Smooth muscle cell (in vitro differentiated cells): ENCODE results near the gene MSI2. TPM values are rescaled to one million over a fixed set of nuclear protein-coding genes. Genes with fewer than 3 reads are reported as not detected.

ENCODE experiments used
- DNase-seq: peaks from one replicate; lab custom pipeline; 2025; ENCODE audit not compliant: unreplicated experiment; lab: John Stamatoyannopoulos, UW
- H2AFZ ChIP-seq: fragments of 200-600 bp; sonication (generic); 2 replicates; pipeline ENCODE4 v1.6.0; 2016; ENCODE audit warnings: antibody characterized with exemption, low read depth, mild to moderate bottlenecking
- H3F3A ChIP-seq: fragments of 200-600 bp; sonication (generic); 2 replicates; pipeline ENCODE4 v1.6.0; 2017; ENCODE audit warnings: antibody characterized with exemption, low read depth
- H3K27ac ChIP-seq: fragments of 200-600 bp; sonication (generic); 2 replicates; pipeline ENCODE4 v1.5.1; 2016; ENCODE audit warnings: low read depth, mild to moderate bottlenecking
- H3K27me3 ChIP-seq: fragments of 200-600 bp; sonication (generic); 2 replicates; pipeline ENCODE4 v1.6.1; 2016; ENCODE audit warnings: low read depth, mild to moderate bottlenecking
- H3K36me3 ChIP-seq: fragments of 200-600 bp; sonication (generic); 2 replicates; pipeline ENCODE4 v1.5.1; 2016; ENCODE audit warnings: low read depth
- H3K4me1 ChIP-seq: fragments of 200-600 bp; sonication (generic); 2 replicates; pipeline ENCODE4 v1.5.1; 2016; ENCODE audit warnings: low read depth
- H3K4me2 ChIP-seq: fragments of 200-600 bp; sonication (generic); 2 replicates; pipeline ENCODE4 v1.6.0; 2016; ENCODE audit warnings: mild to moderate bottlenecking
- H3K4me3 ChIP-seq: fragments of 200-600 bp; sonication (generic); 2 replicates; pipeline ENCODE4 v1.5.1; 2016; ENCODE audit warnings: mild to moderate bottlenecking
- H3K79me2 ChIP-seq: fragments of 200-600 bp; sonication (generic); 2 replicates; pipeline ENCODE4 v1.6.0; 2016; ENCODE audit warnings: low read depth, mild to moderate bottlenecking
- H3K9ac ChIP-seq: fragments of 200-600 bp; sonication (generic); 2 replicates; pipeline ENCODE4 v1.6.0; 2016; ENCODE audit warnings: low read depth
- H3K9me3 ChIP-seq: fragments of 200-600 bp; sonication (generic); replicated peaks from 2 replicates; pipeline ENCODE4 v1.5.1; 2016; ENCODE audit warnings: low read depth
- H4K20me1 ChIP-seq: fragments of 200-600 bp; sonication (generic); 2 replicates; pipeline ENCODE4 v1.6.0; 2016; ENCODE audit warnings: low read depth
- WGBS: methylation state at CpG from one replicate; pipeline ENCODE4 v1.1.7; 2016; ENCODE audit warnings: low lambda C conversion rate; 5-methylcytosine and 5-hydroxymethylcytosine counted together
- polyA plus RNA-seq: library from polyadenylated mRNA; unstranded; fragments of >200 nt; fragmentation: Nextera tagmentation; extraction: Ambion mirVana; gene quantifications from 2 replicates; pipeline ENCODE4 v1.2.1, GENCODE V29; 2016
- total RNA-seq: library from RNA; depleted of rRNA; stranded (reverse); fragments of >200 nt; gene quantifications from 2 replicates; pipeline ENCODE4 v1.2.3, GENCODE V29; 2014
- TF ChIP-seq, protein P1 (sequence below): fragments of 200-600 bp; sonication (generic); IDR thresholded peaks from 2 replicates; pipeline ENCODE4 v1.5.1; 2017; ENCODE audit warnings: borderline replicate concordance, mild to moderate bottlenecking, antibody characterized with exemption; ENCODE audit not compliant: insufficient read depth, poor library complexity, severe bottlenecking

The MSI2 gene
- total and polyA plus RNA-seq, 2 experiments from 2014 or later: 5.7 to 36.5 TPM

DNA sequence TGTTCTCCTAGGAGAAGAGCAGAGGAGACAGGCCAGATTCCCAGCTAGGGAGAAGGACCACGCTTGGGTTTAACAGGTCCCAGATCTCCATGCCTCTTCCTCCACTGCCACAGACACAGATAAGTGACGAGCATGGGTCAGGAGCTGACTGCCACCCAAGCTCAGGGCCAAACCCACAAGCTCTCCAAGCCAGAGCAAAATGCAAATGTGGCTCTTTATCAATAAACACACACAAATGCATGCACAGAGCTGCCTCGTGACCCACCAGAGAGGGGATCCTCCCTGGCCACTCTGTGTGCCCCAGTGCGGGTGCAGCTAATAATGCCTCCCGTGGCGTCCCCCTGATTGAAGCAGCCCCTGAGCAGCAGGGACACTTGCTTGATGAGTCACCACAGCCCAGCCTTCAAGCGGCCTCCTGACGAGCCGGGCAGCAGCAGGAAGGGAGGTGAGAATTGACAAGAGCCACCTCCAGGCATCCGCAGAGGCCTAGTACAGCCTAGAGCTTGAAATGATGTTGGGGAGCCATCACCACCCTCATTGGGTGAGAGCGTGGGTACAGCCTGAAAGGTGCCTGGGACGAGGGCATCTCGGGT is 344.9 kb downstream of the MSI2 start:
- no peak overlapping the region for H2AFZ ChIP-seq

DNA sequence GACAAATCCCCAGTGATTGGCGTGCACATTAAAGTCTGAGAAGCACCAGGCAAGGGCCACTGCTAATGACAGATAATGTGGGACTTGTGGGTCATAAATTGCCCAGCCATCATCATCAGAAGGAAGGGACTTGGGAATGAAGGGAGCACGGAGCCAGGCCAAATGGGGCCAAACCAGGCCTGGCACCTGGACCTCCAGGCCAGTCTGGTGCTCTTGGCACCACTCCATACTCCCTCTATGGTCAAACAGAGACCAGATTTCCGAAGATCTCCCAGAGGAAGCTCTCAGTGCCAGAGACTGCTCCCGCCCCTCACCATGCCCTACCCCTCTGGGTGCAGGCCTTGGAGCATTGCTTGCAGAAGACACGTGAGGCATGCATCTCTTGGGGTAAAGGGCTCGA is 346.6 kb downstream of the MSI2 start:
- TF ChIP-seq, protein P1, sequence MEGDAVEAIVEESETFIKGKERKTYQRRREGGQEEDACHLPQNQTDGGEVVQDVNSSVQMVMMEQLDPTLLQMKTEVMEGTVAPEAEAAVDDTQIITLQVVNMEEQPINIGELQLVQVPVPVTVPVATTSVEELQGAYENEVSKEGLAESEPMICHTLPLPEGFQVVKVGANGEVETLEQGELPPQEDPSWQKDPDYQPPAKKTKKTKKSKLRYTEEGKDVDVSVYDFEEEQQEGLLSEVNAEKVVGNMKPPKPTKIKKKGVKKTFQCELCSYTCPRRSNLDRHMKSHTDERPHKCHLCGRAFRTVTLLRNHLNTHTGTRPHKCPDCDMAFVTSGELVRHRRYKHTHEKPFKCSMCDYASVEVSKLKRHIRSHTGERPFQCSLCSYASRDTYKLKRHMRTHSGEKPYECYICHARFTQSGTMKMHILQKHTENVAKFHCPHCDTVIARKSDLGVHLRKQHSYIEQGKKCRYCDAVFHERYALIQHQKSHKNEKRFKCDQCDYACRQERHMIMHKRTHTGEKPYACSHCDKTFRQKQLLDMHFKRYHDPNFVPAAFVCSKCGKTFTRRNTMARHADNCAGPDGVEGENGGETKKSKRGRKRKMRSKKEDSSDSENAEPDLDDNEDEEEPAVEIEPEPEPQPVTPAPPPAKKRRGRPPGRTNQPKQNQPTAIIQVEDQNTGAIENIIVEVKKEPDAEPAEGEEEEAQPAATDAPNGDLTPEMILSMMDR: no peak
- 98% methylated on average over 6 of the region's 6 CpGs for WGBS

More for the DNA sequence above, 344.9 kb downstream of the MSI2 start:
- Histone ChIP-seq H3K36me3 (no peaks in the 10 kb centered on the region), H3K9ac (no peak overlapping the region), H3K27me3 (no peaks in the 10 kb centered on the region), H3K27ac (peak overlapping the region; percentile 56), H3K4me3 (no peak overlapping the region), H3K9me3 (no peaks in the 10 kb centered on the region), H3F3A (peaks cover 13% of the 10 kb centered on the region), H4K20me1 (no peaks in the 10 kb centered on the region), H3K4me1 (peaks cover 13% of the 10 kb centered on the region), H3K4me2 (no peak overlapping the region), H3K79me2 (no peaks in the 10 kb centered on the region)
- TF ChIP-seq, protein P1: no peak
- 33% methylated on average over 13 of the region's 13 CpGs for WGBS
- no peak for DNase-seq

DNA sequence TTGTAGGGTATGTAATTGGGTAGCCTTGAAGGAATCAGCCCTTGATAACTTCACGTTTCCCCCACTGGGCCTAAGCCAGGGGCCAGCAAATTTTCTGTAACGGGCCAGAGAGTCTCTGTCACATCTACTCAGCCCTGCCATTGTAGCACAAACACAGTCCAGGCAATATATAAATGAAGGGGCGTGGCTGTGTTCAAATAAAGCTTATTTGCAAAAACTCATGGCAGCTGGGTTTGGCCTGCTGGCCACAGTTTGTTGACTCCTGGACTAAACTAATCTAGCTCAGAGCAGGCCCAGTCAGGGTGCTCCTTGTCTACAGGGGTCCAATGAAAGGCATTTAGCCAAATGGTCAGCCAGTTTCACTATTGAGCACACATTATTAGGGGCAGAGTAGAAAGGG is 347.2 kb downstream of the MSI2 start:
- Histone ChIP-seq H3K4me3 (no peak overlapping the region), H3K27ac (no peak overlapping the region), H2AFZ (no peak overlapping the region), H4K20me1 (no peaks in the 10 kb centered on the region), H3K79me2 (no peaks in the 10 kb centered on the region), H3K27me3 (no peaks in the 10 kb centered on the region), H3K4me1 (peaks cover 25% of the 10 kb centered on the region), H3K9ac (no peak overlapping the region), H3K4me2 (no peak overlapping the region), H3K36me3 (no peaks in the 10 kb centered on the region), H3K9me3 (no peaks in the 10 kb centered on the region), H3F3A (peaks cover 13% of the 10 kb centered on the region)
- TF ChIP-seq, protein P1: no peak
- WGBS: 86% methylated on average over 3 of the region's 3 CpGs
- no peak for DNase-seq

More for the DNA sequence above, 346.6 kb downstream of the MSI2 start:
- Histone ChIP-seq H3K9me3 (no peaks in the 10 kb centered on the region), H3K79me2 (no peaks in the 10 kb centered on the region), H3F3A (peaks cover 13% of the 10 kb centered on the region), H4K20me1 (no peaks in the 10 kb centered on the region), H3K4me1 (peaks cover 19% of the 10 kb centered on the region), H3K4me2 (no peak overlapping the region), H3K4me3 (no peak overlapping the region), H3K27ac (no peak overlapping the region), H2AFZ (no peak overlapping the region), H3K9ac (no peak overlapping the region), H3K27me3 (no peaks in the 10 kb centered on the region), H3K36me3 (no peaks in the 10 kb centered on the region)
- no peak for DNase-seq

DNA sequence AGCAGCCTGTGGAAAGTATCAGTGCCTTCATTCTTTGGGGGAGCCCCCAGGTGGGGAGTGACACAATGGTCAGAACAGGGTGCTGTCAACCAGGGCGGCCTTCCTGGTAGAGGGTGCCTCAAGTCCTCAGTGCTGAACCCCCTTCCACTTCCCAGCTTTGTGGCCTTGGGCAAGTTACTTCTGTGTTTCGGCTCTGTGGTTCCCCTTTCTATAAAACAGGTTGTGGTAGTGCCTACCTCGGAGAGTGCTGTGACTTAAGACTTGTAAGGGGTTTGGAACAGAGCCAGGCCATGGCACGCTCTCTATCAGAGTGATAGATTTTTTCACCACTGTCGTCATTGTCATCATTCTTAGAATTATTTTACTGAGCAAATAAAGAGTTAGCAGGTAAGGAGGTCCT is 347.7 kb downstream of the MSI2 start:
- 96% methylated on average over 5 of the region's 5 CpGs for WGBS
- Histone ChIP-seq H3K4me1 (peaks cover 25% of the 10 kb centered on the region), H4K20me1 (no peaks in the 10 kb centered on the region), H3K27ac (no peak overlapping the region), H3K36me3 (no peaks in the 10 kb centered on the region), H3F3A (peaks cover 13% of the 10 kb centered on the region), H3K79me2 (no peaks in the 10 kb centered on the region), H2AFZ (no peak overlapping the region), H3K9ac (no peak overlapping the region), H3K9me3 (no peaks in the 10 kb centered on the region), H3K27me3 (no peaks in the 10 kb centered on the region), H3K4me2 (no peak overlapping the region), H3K4me3 (no peak overlapping the region)
- TF ChIP-seq, protein P1: no peak
- no peak for DNase-seq
